HEK293T (cell line): ENCODE data around the gene NHSL1.

Source experiments
- CTBP1 ChIP-seq: fragments of 450-650 bp; IDR thresholded peaks from 2 replicates; pipeline ENCODE4 v1.6.1; 2016; ENCODE audit warnings: borderline replicate concordance
- SP1 ChIP-seq: fragments of 450-650 bp; IDR thresholded peaks from 2 replicates; pipeline ENCODE4 v1.6.1; 2017

DNA sequence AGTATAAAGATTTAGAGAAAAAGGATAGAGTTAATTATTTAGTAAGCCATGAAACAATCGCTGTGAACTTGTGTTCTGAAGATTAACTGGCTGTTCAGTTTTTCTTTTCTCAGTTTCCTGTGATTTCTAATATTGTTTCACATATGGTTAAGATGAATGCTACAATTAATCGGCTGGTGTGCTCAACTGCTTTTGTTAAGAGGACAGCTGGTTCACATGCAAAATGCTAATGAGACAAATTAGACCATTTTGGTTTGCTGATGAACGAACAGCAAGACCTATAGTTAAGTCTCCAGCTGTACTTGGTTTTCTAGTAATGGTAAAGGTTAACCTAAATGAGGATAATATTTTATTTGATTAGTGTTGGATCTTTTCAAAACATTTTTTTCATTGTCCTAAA lies 10.8 kb upstream of the NHSL1 start:
- TF ChIP-seq SP1 (no peak), CTBP1 (no peak)
